ENCODE measurements around the gene EXOSC6.
"Not testable (repeated sequence)": the region's sequence is repeated elsewhere in the genome, so short reads cannot be mapped to it uniquely, and the experiment has no call there.

DNA sequence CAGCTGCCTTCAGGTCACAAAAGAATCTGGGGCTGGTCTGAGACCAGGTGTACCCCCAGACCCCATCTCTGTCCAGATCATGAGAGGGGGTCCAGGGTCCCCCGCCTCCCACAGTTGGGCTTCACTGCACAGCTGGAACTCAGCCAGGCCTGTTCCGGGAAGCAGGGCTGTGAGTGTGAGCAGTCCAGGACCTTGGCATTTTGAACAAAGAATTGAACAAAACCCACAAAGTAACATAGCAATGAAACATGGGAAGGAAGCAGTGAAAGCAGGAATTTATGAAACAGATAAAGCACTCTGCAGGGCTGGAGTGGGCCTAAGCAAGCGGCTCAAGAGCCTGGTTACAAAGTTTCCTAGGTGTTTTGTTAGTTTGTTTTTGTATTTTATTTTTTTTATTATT, 53.1 kb downstream of the EXOSC6 start:
- TF ChIP-seq POLR2A (IDR thresholded peaks at IDR 0.05) = not testable (repeated sequence)
- TF ChIP-seq, protein P1, sequence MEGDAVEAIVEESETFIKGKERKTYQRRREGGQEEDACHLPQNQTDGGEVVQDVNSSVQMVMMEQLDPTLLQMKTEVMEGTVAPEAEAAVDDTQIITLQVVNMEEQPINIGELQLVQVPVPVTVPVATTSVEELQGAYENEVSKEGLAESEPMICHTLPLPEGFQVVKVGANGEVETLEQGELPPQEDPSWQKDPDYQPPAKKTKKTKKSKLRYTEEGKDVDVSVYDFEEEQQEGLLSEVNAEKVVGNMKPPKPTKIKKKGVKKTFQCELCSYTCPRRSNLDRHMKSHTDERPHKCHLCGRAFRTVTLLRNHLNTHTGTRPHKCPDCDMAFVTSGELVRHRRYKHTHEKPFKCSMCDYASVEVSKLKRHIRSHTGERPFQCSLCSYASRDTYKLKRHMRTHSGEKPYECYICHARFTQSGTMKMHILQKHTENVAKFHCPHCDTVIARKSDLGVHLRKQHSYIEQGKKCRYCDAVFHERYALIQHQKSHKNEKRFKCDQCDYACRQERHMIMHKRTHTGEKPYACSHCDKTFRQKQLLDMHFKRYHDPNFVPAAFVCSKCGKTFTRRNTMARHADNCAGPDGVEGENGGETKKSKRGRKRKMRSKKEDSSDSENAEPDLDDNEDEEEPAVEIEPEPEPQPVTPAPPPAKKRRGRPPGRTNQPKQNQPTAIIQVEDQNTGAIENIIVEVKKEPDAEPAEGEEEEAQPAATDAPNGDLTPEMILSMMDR (IDR thresholded peaks at IDR 0.05 in 4 of 5, conservative IDR thresholded peaks at IDR 0.05 in 1 of 5) = not testable (repeated sequence)

Measured in gastrocnemius medialis (tissue), 4 donors.